GM19023 (cell line): ENCODE measurements around the gene TBC1D1.
A peak's percentile ranks its signal among the peaks of the same experiment; 100 is the strongest.
"Not testable (repeated sequence)": the region's sequence is repeated elsewhere in the genome, so short reads cannot be mapped to it uniquely, and the experiment has no call there.

ENCODE experiments used
- ATAC-seq: cut with Tn5 transposase; IDR thresholded peaks from one replicate; pipeline ENCODE4 v1.9.1; 2021; ENCODE audit warnings: mild to moderate bottlenecking, moderate library complexity; ENCODE audit not compliant: unreplicated experiment

The TBC1D1 gene

DNA sequence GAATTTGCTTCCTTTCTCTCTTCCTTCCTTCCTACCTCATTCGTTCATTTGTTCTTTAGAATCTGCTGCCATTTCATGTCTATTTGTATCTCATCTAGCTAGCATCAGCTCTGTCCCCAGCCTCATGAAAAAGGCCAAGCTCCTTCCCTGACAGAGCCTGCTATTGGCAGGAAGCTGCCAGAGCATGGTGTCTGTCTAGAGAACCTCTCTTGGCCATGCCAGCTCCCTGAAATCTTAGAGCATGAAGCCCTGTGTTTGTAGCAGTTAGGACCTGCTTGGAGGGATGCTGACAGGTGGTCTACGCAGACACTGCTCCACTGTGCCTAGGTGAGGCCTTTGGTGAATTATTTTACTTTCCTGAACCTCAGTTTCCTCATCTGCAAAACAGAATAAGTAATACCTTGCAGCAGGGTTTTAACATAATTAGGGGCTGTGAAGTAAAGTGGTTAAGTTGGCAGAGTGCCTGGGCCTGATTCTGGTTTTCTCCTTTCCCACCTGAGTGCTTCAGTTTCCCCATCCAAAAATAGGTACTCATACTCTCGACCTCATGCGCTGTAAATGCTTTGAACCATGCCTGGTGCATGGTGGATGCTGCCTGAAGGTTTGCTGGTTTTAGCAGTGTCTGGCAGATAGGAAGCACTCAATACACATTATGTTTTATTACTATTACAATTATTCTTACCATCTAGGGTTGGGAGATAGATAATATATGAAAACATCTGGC, 74.0 kb downstream of the TBC1D1 start:
- no peak for ATAC-seq

DNA sequence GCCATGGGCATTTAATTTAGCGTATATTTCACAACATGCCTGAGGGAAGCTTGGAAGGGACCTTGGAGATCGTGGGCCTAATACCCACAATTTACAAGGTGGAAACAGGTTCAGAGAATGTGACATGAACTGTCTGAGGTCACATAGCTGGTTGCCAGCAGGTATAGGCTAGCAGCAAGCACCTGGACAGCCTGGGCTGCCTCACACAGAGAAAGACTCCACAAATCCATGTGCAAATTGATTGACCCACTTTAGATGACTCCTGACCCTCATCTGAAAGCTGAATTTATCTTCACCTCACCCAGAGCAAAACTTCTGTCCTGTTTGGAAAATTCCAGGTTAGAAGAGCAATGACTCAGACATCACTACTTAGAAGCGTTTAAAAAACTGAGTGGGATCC, 75.2 kb downstream of the TBC1D1 start:
- ATAC-seq: no peak

DNA sequence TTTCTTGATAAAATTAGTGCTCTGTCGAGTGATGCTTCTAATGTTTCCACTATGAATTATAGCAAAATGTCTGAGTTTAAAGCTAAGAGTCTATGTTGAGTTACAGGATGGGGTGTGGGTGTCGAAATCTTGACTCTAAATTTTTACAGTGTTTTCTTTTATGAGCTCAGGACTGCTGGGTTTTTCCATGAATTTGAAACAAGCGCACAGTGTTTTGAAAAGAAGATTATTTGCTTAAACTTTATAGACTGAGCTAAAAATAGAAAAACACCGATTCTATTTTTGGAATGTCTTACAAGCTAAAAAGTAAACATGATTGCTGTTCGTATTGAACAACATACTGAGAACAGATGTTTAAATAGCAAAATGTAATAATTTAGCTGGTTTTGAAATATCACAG, 76.9 kb downstream of the TBC1D1 start:
- ATAC-seq: no peak

DNA sequence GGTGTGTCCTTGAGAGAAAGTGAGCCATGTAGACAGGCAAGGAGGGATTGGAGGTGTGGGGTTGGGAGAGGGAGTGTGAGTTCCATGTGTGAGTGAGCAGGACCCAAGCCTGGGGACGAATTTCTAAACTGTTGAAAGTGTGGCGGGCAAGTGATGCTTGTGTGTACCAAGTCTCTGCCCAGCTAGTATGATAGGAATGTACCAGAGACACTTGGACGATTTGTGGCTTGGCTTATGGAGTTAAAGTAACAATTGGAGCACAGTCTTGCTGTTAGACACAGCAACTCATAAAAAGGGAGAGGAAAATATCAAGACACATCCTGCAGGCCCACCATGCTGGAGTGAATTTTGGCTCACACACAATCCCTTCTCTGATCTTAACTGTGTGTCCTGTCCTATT, 77.9 kb downstream of the TBC1D1 start:
- no peak for ATAC-seq

DNA sequence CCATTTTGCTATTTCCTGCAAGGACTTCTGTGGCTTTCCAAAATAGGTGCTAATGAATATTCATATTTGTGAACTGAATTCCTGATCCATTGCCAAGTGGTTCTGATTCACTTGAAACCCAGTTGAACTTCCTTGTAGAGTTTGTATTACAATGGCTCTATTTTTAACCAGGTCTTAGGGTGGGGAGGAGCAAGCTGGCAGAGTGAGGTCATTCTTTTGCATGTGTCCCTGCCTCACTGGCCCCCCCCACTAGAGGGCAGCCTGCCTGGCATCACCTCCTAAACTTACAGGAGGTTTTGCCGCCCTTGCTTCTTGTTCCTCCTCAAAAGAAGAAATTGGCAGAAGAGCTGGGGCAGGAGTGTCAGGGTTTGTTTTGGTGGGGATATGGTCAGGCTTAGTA, 79.8 kb downstream of the TBC1D1 start:
- ATAC-seq: peak; percentile 55

DNA sequence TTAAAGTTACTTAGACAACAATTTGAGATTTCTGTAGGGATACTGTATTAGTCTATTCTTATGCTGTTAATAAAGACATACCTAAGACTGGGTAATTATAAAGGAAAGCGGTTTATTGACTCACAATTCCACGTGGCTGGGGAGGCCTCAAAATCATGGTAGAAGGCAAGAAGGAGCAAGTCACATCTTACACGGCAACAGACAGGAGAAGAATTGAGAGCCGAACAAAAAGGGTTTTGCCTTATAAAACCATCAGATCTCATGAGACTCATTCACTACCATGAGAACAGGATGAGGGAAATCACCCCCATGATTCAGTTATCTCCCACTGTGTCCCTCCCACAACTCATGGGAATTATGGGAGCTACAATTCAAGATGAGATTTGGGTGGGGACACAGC, 80.3 kb downstream of the TBC1D1 start:
- no peak for ATAC-seq

DNA sequence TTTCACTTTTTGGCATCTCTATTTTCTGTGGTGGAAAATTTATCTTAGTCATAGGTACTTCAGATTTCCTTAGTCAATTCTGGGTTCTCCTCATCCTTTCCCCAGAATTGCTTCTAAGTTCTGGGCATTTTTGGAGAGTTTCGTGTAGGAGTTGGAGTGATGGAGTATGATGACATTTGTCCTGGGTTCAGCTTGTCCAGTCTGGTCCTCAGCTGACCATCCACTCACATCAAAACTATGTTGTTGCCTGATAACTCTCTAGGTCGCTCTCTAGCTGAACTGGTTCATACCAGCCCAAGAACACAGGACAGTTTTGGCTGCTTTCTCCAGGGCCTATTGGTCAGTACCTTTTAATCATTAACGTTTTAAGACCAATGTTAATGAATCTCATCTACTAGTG, 82.6 kb downstream of the TBC1D1 start:
- ATAC-seq: no peak

DNA sequence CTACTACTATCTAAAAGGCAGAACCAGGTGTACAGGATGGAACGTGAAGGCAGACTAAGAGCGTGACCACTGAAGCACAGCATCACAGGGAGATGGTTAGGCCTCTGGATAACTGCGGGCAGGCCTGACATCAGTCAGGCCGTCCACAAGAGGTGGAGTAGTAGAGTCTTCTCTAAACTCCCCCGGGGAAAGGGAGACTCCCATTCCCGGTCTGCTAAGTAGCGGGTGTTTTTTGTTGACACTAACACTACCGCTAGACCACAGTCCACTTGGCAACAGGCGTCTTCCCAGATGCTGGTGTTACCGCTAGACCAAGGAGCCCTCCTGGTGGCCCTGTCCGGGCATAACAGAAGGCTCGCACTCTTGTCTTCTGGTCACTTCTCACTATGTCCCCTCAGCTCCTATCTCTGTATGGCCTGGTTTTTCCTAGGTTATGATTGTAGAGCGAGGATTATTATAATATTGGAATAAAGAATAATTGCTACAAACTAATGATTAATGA, 84.5 kb downstream of the TBC1D1 start:
- not testable (repeated sequence) for ATAC-seq

DNA sequence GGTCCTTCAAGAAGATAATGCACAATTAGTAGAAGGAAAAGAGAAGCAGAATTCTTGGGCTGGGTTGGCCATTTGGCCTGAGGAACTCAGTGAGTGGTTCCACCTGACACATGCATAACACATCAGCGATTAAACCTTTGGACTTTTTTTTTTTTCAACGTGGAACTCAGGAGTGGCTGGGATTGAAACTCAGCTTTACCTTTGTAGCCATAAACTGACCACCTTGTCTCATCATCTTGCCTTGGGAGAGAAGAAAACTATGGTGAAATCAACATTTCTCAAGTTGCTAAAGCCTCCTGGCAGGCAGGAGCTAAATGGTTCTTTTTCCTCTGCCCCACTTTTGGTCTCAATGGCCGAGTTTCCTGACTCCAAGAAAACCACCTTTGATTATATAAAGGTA, 85.6 kb downstream of the TBC1D1 start:
- no peak for ATAC-seq

DNA sequence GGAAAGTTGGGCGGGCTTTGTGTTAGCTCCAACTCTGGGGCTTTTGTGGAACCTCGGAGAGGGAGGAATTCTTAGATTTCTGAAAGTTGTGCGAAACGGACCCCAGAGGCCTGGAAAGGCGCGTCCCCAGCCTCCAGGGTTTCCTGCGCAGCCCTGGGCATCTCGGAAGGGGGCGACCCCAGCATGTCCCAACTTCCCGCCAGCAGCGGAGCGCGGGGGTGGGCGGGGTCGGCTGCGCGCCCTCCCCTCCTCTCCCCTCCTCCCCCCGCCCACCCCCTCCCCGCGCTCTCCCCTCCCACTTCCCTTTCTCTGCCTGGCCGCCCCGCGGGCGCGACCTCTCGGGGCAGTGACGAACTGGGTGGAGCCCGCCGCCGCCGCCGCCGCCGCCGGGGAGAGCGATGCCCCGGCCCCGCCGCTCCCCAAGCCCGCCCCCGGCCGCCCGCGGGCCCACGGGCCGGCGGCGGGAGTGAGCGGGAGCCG, 86.1 kb downstream of the TBC1D1 start:
- ATAC-seq: peak; percentile 83

DNA sequence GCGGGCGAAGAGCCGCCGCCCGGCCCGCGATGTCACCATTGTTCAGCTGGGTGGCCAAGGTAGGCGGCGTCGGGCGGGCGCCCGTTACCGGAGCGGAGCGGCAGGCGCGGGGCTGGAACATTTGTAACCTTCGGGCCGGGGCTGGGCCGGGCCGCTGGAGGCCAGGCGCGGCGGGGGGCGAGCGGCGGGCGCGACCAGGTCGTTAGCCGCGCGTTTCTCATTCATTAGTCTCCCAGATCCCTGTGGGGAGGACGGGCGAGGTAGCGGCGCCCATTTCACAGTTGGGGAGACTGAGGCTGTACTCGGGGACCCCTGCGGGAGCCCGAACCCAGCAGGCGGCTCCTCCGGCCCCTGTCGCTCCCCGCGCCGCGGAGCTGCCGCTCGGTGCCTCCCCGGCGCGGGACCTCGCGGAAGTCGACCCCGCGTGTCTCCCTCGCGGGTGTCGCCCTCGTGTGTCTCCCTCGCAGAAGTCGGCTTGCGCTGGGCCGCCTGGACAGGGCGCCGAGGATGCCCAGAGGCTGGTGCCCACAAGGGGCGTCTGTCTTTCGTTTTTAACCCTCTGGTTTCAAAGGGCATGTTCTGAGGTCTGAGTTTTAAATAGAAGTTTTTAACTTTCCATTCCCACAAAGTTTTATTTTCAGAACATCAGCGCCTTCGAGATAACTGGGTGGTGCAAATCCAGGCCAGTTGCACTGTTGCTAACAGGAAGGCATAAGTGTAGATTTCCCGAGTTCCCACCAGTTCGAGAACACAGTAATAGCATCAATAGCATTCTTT, 86.8 kb downstream of the TBC1D1 start:
- peak; percentile 64 for ATAC-seq

DNA sequence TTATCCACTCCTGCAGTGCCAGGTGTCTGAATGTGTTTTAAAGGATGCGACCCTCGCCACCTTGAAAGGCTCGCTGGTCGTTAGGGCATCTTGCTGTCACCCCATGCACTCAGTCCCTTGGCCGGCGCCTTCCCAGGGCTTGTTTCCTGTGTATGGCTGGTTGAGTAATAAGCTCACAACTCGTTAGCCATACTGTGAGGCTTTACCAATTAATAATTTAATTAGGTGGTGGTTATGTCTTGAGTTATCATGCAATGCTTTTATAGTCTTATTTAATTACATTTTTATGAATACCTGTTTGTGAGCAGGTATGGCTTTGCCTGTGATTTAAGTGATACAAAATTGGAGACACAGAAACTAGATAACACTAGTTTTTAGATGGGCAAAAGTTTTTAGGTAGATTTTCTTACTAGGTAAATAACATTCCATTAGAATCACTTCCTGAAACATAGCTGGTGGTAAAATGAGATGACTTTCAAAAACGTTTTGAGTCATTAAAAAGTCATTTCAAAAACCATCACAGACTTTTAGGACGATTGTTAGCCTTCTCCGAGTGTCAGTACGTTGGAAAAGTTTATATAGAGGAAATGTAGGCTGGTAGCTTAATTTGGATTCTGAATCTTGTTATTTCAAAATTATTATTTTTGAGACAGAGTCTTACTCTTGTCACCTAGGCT, 87.5 kb downstream of the TBC1D1 start:
- ATAC-seq: peak; percentile 7

DNA sequence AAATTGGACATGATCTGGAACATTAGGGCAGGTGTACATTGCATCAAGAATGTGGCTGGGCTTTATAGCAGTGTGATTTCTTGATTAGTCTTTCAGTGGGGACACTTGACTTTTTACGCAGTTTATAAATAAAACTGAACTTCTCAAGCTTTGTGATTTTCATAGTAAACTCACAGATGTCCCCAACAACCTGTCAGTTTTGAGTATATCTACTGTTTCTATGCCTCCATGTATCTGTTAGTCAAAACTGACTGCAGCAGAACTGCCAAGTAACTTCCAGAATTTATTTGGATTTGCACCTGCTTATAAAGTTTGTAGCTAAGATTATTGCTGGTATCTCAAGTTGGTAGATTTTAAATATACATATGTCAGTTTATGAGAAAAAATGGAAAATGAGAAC, 89.4 kb downstream of the TBC1D1 start:
- ATAC-seq: no peak

DNA sequence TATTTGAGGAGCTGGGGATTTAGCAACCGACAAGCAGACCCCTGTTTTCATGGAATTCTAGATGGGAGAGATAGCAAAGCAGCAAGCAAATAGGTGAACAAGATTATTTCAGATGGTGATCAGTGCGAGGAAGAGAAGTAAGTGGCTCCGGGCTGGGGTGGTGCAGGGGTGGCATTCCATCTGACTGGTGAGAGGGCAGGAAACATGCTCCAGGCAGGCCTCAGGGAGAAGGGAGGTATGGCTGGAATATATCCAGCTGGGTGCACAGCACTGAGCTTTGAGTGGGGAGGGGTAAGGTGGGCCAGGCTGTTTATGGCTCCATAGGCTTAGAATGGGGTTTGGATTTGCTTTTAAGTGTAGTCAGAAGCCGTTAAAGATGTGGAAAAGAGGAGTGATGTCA, 90.5 kb downstream of the TBC1D1 start:
- no peak for ATAC-seq

DNA sequence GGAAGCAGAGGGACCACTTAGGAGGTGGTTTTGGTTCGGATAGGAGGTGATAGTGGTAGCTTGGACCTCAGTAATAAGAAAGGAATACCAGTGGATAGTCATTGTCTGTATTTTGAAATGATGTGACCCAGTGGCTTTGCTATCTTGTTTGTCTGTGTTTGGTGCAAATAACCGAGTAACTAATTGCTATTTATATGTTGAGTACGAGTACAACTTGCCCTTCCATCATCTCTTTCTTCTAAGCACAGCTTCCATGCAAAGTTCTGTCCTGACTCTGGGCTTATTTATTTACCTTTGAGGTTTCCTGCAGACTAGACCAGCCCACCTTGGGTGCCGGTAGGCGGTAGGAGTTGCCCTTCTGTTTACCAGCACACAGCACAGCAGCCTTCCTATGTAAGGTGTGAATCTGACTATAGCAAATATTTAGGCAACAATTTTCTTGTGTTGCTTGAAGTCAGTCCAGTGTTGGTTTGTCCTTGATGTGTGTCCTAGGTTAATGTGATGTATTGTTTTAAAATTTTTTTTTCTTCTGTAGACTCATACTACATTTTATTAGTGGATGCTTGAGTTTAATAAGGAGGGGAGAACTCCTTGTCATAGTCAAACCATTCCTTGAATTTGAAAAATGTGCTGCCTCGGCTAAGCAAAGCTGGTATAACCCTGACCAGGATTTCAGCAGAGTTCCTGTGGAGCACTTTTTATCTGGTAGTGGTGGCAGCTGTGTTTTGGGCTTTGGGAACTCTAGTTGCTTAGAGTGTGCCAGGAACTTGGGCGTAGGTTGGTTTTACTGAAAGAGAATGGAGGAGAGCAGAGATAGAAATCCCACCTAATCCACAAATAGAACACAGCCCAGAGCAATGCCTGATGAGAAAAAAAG, 91.2 kb downstream of the TBC1D1 start:
- ATAC-seq: no peak

DNA sequence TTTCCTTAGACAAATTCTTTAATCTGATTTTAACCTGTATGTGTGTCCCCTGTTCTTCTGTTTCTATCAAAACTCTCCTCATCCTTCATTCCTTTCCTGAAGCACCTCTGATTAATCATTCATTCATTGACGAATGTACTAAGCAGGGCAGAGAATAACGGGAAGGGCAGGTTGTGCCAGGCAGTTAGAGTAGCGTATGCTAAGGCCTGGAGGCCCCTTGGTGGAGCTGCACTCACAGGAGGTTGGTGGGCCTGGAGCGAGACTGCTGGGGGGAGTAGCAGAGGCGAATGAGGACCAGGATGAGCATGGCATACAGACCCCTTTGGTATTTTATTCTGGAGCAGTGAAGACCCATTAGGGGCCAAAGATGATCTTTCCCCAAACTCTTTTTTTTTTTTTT, 91.9 kb downstream of the TBC1D1 start:
- no peak for ATAC-seq

DNA sequence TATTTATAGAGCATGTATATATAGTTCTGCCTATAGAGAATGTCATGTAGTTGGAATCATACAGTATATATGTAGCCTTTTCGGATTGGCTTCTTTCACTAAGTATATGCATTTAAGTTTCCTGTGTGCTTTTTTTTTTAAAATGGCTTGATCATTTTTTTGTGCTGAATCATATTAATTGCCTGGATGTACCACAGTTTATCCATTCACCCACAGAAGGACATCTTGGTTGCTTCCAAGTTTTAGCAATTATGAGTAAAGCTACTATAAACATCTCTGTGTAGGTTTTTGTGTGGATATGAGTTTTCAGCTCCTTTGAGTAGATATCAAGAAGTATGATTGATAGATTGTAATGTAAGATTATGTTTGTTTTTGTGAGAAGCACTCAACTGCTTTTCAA, 93.1 kb downstream of the TBC1D1 start:
- no peak for ATAC-seq

DNA sequence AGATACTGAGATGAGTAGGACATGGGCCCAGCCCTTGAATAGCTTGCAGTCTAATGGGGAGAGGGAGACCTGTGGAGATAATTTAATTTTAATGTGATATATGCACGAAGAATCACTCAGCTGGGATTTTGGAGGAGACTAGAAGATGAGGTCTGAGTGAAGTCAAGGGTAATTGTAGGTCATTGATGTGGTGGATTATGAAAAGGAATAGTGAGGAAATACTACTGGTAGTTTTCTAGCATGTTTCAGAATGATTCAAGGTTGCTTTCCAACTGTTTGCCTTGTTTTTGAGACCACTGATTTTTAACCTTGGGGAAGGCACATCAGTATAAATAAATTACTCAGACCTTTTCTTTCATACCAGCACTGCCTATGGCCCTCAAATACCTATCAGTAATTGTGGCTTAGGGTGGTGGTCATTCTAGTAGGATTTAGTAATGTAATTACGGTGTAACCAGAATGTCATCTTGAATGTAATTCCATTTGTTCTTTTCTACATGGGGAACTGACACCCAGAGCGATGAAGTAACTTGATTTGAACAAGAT, 94.9 kb downstream of the TBC1D1 start:
- ATAC-seq: no peak

DNA sequence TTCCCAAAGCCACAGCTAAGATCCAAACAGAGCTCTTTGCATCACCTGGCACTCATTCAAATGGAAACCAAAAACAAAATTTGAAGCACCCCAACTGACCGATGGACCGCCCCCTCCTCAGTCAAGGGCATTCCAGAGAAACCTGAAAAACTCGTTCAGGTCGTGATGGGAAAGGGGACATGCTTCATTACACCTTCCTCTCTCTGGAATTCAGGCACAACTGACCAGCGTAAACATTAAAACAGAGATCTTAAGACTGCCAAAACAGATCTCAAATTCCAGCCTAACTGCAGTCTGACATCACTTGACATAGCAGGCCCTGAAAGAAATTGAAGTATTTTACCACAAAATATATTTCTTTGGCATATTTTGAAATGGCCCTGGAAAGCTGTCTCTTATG, 97.8 kb downstream of the TBC1D1 start:
- ATAC-seq: no peak
